IPS-15b (cell line): ENCODE measurements around the gene CLEC16A.
"Not testable (repeated sequence)": the region's sequence is repeated elsewhere in the genome, so short reads cannot be mapped to it uniquely, and the experiment has no call there.

Experiments used
- H3K27me3 ChIP-seq: one replicate; pipeline ENCODE4 v1.6.1; 2013; ENCODE audit warnings: low read length; ENCODE audit not compliant: control insufficient read depth, insufficient read depth
- H3K36me3 ChIP-seq: one replicate; pipeline ENCODE4 v1.6.1; 2013; ENCODE audit warnings: low read length; ENCODE audit not compliant: control insufficient read depth, insufficient read depth
- H3K4me1 ChIP-seq: one replicate; pipeline ENCODE4 v1.6.1; 2013; ENCODE audit warnings: mild to moderate bottlenecking, low read length; ENCODE audit not compliant: control insufficient read depth, insufficient read depth
- H3K4me3 ChIP-seq: one replicate; pipeline ENCODE4 v1.5.1; 2013; ENCODE audit warnings: low read depth, low read length
- H3K9ac ChIP-seq: one replicate; pipeline ENCODE4 v1.6.1; 2013; ENCODE audit warnings: low read depth, mild to moderate bottlenecking, low read length
- H3K9me3 ChIP-seq: one replicate; pipeline ENCODE4 v1.6.1; 2013; ENCODE audit warnings: mild to moderate bottlenecking, low read length; ENCODE audit not compliant: control insufficient read depth, insufficient read depth

The CLEC16A gene

GRCh38 chr16:10927497-10928112 lies 16.8 kb upstream of the CLEC16A start:
- H3K4me3 ChIP-seq = no peak overlapping the region
- no peaks in the 10 kb centered on the region for H3K4me1 ChIP-seq
- H3K9me3 ChIP-seq = no peaks in the 10 kb centered on the region
- H3K36me3 ChIP-seq = peaks cover 3% of the 10 kb centered on the region
- no peak overlapping the region for H3K9ac ChIP-seq
- H3K27me3 ChIP-seq = no peaks in the 10 kb centered on the region

- H3K36me3 ChIP-seq, H3K4me1 ChIP-seq, H3K9me3 ChIP-seq, H3K9ac ChIP-seq, H3K27me3 ChIP-seq, H3K4me3 ChIP-seq: not testable (repeated sequence)
Observed at GRCh38 chr16:10929097-10929496, 15.3 kb upstream of the CLEC16A start.

- no peaks in the 10 kb centered on the region for H3K4me1 ChIP-seq
- H3K36me3 ChIP-seq = peaks cover 3% of the 10 kb centered on the region
- no peaks in the 10 kb centered on the region for H3K9me3 ChIP-seq
- no peak overlapping the region for H3K9ac ChIP-seq
- no peak overlapping the region for H3K4me3 ChIP-seq
- H3K27me3 ChIP-seq = no peaks in the 10 kb centered on the region
Observed at GRCh38 chr16:10929853-10930754, 14.3 kb upstream of the CLEC16A start.

- Histone ChIP-seq H3K4me3 (no peak overlapping the region), H3K9ac (no peak overlapping the region), H3K36me3 (peaks cover 3% of the 10 kb centered on the region), H3K9me3 (no peaks in the 10 kb centered on the region), H3K27me3 (no peaks in the 10 kb centered on the region), H3K4me1 (no peaks in the 10 kb centered on the region)
Observed at GRCh38 chr16:10930755-10931093, 13.6 kb upstream of the CLEC16A start.

- Histone ChIP-seq H3K27me3 (no peaks in the 10 kb centered on the region), H3K4me3 (no peak overlapping the region), H3K36me3 (peaks cover 3% of the 10 kb centered on the region)
Observed at GRCh38 chr16:10931134-10931533, 13.2 kb upstream of the CLEC16A start.

GRCh38 chr16:10931977-10932632 lies 12.3 kb upstream of the CLEC16A start:
- Histone ChIP-seq H3K4me3 (no peak overlapping the region), H3K9ac (no peak overlapping the region), H3K36me3 (peaks cover under 1% of the 10 kb centered on the region), H3K4me1 (no peaks in the 10 kb centered on the region), H3K27me3 (no peaks in the 10 kb centered on the region), H3K9me3 (no peaks in the 10 kb centered on the region)

More at GRCh38 chr16:10931134-10931533, 13.2 kb upstream of the CLEC16A start:
- no peak overlapping the region for H3K9ac ChIP-seq
- H3K4me1 ChIP-seq = no peaks in the 10 kb centered on the region
- H3K9me3 ChIP-seq = no peaks in the 10 kb centered on the region

GRCh38 chr16:10932959-10933710 lies 11.2 kb upstream of the CLEC16A start:
- H3K9ac ChIP-seq = no peak overlapping the region
- peaks cover 3% of the 10 kb centered on the region for H3K36me3 ChIP-seq

GRCh38 chr16:10933865-10934264 lies 10.5 kb upstream of the CLEC16A start:
- H3K4me1 ChIP-seq = no peaks in the 10 kb centered on the region
- H3K27me3 ChIP-seq = no peaks in the 10 kb centered on the region
- H3K4me3 ChIP-seq = no peak overlapping the region
- no peak overlapping the region for H3K9ac ChIP-seq
- H3K36me3 ChIP-seq = peaks cover 3% of the 10 kb centered on the region
- H3K9me3 ChIP-seq = no peaks in the 10 kb centered on the region

More at GRCh38 chr16:10932959-10933710, 11.2 kb upstream of the CLEC16A start:
- Histone ChIP-seq H3K4me1 (no peaks in the 10 kb centered on the region), H3K4me3 (no peak overlapping the region), H3K9me3 (no peaks in the 10 kb centered on the region), H3K27me3 (no peaks in the 10 kb centered on the region)

GRCh38 chr16:10934325-10935107 lies 9.8 kb upstream of the CLEC16A start:
- no peak overlapping the region for H3K9ac ChIP-seq
- H3K4me1 ChIP-seq = no peaks in the 10 kb centered on the region
- peaks cover 3% of the 10 kb centered on the region for H3K36me3 ChIP-seq
- H3K27me3 ChIP-seq = no peaks in the 10 kb centered on the region
- H3K9me3 ChIP-seq = no peaks in the 10 kb centered on the region
- no peak overlapping the region for H3K4me3 ChIP-seq

- no peak overlapping the region for H3K4me3 ChIP-seq
- H3K4me1 ChIP-seq = no peaks in the 10 kb centered on the region
Observed at GRCh38 chr16:10935226-10935915, 9.0 kb upstream of the CLEC16A start.

More at GRCh38 chr16:10935226-10935915, 9.0 kb upstream of the CLEC16A start:
- no peaks in the 10 kb centered on the region for H3K27me3 ChIP-seq
- no peak overlapping the region for H3K9ac ChIP-seq
- no peaks in the 10 kb centered on the region for H3K9me3 ChIP-seq
- H3K36me3 ChIP-seq = peaks cover 3% of the 10 kb centered on the region
